Measurements from ENCODE around the gene MASP1.

Gene MASP1

DNA sequence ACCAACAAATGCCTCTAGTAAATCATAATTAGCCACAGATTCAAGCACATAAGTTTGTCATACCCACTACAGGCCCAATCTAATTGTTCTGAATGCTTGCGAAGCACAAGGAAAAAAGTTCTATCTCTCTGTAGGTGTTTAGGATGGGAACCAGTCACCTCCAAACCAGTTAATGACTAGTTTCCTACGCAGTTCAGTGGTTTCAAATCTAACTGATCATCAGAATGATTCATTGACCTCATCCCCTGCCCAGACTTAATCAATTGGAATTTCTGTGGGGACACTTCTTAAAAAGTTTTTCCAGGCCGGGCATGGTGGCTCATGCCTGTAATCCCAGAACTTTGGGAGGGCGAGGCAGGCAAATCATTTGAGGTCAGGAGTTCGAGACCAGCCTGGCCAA is 24.3 kb upstream of the MASP1 start:
- no peak overlapping the region for H3K4me3 ChIP-seq (ENCODE audit: low read depth, low read length)
- TF ChIP-seq, protein P1, sequence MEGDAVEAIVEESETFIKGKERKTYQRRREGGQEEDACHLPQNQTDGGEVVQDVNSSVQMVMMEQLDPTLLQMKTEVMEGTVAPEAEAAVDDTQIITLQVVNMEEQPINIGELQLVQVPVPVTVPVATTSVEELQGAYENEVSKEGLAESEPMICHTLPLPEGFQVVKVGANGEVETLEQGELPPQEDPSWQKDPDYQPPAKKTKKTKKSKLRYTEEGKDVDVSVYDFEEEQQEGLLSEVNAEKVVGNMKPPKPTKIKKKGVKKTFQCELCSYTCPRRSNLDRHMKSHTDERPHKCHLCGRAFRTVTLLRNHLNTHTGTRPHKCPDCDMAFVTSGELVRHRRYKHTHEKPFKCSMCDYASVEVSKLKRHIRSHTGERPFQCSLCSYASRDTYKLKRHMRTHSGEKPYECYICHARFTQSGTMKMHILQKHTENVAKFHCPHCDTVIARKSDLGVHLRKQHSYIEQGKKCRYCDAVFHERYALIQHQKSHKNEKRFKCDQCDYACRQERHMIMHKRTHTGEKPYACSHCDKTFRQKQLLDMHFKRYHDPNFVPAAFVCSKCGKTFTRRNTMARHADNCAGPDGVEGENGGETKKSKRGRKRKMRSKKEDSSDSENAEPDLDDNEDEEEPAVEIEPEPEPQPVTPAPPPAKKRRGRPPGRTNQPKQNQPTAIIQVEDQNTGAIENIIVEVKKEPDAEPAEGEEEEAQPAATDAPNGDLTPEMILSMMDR (IDR thresholded peaks at IDR 0.05; ENCODE audit: low read depth, low read length), result no peak
- in situ Hi-C loops (cut with HindIII; ENCODE audit: low sequenced_read_pairs), result loop anchor here (10.0 kb wide), 1 partner anchor 359 kb away; the partner anchor contains the start of gene SST
- no peak for DNase-seq (ENCODE audit: low read depth, low spot score)

DNA sequence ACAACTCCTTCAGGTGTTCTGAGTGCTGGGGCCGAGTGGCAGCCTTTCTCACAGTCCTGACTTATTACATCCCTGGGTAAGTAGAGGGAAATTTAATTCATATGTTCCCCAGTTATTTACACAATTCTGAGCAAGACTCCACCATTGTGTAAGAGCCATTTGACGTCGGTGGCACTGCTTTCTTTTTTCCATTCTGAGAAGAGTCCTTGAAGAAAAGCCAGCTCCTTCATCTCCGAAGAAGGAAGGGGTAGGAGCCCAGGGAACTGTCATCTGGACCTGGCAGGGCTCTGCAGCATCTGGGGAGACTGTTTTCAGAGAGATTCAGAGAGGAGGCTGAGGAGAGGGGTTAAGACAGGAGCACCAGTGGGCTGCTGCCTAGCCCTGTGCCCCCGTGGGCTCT is 22.6 kb upstream of the MASP1 start:
- no peak for DNase-seq (ENCODE audit: low read depth, low spot score)
- in situ Hi-C loops (cut with HindIII; ENCODE audit: low sequenced_read_pairs), result loop anchor here (10.0 kb wide), 1 partner anchor 361 kb away; the partner anchor contains the start of gene SST
- H3K4me3 ChIP-seq (ENCODE audit: low read depth, low read length), result no peak overlapping the region
- TF ChIP-seq, protein P1 (IDR thresholded peaks at IDR 0.05; ENCODE audit: low read depth, low read length), result no peak

DNA sequence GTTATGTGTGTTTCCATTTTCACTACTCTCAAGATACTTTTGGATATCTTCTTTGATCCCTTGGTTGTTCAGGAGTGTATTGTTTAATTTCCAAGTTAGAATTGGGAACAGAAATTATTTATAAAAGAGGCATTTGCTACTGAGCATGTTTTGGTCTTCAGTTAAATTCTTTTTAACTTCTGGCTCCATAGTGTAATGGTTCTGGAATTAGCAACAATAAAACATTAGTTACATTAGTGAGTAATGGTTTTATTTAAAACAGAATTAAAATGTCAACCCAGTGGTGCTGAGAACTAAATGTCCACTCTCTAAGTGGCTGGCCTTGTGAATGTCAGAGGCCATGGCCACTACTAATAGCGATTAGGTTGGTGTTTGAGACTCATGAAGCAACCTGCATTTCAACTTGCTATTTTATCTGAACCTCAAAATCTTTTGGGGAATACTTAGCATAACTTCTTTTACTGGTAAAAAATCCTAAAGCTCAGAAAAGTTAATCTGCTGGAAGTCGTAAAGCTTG is 19.5 kb upstream of the MASP1 start:
- no peak for DNase-seq (ENCODE audit: low read depth, low spot score)
- no peak overlapping the region for H3K4me3 ChIP-seq (ENCODE audit: low read depth, low read length)
- in situ Hi-C loops (cut with HindIII; ENCODE audit: low sequenced_read_pairs), result loop anchor here (10.0 kb wide), 1 partner anchor 364 kb away; the partner anchor contains the start of gene SST
- TF ChIP-seq, protein P1 (IDR thresholded peaks at IDR 0.05; ENCODE audit: low read depth, low read length), result no peak

DNA sequence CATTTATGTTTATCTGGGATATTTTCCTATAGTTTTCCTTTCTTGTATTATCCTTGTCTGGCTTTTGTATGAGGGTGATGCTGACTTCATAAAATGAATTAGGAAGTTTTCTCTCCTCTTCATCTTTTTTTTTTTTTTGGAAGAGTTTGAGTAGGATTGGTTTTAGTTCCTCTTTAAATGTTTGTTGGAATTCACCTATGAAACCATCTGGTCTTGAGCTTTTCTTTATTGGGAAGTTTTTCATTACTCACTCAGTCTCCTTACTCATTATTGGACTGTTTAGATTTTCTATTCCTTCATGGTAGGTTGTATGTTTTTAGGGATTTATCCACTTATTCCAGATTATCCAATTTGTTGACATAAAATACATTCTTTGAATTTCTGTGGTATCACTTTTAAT is 18.7 kb upstream of the MASP1 start:
- in situ Hi-C loops (cut with HindIII; ENCODE audit: low sequenced_read_pairs), result loop anchor here (10.0 kb wide), 1 partner anchor 365 kb away; the partner anchor contains the start of gene SST

DNA sequence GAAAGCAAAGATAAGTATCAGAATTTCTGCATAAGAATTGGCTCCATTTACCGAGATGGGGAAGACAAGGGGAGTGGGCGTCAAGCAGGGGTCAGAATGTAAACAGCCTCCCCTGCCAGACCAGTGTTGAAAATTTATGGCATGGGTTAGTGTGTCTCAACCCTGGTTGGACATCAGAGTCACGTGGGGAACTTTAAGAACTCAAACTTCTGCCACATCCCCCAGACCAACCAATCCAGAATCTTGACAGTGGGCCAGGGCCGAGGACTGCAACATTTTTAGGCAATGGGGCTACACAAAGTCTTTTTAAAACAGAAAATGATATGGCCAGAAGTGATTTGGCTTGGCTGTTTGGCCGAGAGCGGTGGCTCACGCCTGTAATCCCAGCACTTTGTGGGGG is 14.3 kb upstream of the MASP1 start:
- TF ChIP-seq, protein P1 (IDR thresholded peaks at IDR 0.05; ENCODE audit: low read depth, low read length), result no peak
- in situ Hi-C loops (cut with HindIII; ENCODE audit: low sequenced_read_pairs), result no loop called here
- no peak for DNase-seq (ENCODE audit: low read depth, low spot score)
- no peak overlapping the region for H3K4me3 ChIP-seq (ENCODE audit: low read depth, low read length)

More for the DNA sequence above, 18.7 kb upstream of the MASP1 start:
- no peak for DNase-seq (ENCODE audit: low read depth, low spot score)
- H3K4me3 ChIP-seq (ENCODE audit: low read depth, low read length), result no peak overlapping the region
- TF ChIP-seq, protein P1 (IDR thresholded peaks at IDR 0.05; ENCODE audit: low read depth, low read length), result no peak

DNA sequence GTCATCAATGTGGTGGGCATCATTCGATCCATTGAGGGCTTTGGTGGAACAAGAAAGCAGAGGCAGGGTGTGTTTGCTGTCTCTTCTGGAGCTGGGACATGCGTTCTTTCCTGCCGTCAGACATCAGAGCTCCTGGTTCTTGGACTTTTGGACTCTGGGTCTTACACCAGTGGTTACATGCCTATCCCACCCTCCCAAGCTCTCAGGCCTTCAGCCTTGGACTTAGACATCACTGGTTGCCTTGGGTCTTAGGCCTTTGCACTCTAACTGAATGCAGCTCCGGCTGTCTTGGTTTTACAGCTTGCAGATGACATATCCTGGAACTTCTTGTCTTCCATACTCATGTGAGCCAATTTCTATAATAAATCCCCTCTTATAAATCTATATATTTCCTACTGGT is 8.1 kb upstream of the MASP1 start:
- in situ Hi-C loops (cut with HindIII; ENCODE audit: low sequenced_read_pairs), result no loop called here
- TF ChIP-seq, protein P1 (IDR thresholded peaks at IDR 0.05; ENCODE audit: low read depth, low read length), result no peak
- no peak overlapping the region for H3K4me3 ChIP-seq (ENCODE audit: low read depth, low read length)
- no peak for DNase-seq (ENCODE audit: low read depth, low spot score)

All from astrocyte of the spinal cord (primary cell).